Thyroid gland (tissue), 4 donors: ENCODE data around the gene CRABP2. TPM values are rescaled to one million over a fixed set of nuclear protein-coding genes. Genes with fewer than 3 reads are reported as not detected.

Source experiments
- DNase-seq, 2 donors: peaks; one replicate each; pipeline ENCODE4 v3.0.0-alpha.2; 2019
- H3K27ac ChIP-seq, 3 donors: fragments of 200-600 bp; sonication (generic); 1 replicate in 2 of 3; 2 replicates in 1 of 3; pipeline ENCODE4 v1.5.1; 2016 to 2019; ENCODE audit warnings: mild to moderate bottlenecking in 1 of 3, moderate library complexity in 1 of 3
- H3K27me3 ChIP-seq: fragments of 200-600 bp; sonication (generic); one replicate; pipeline ENCODE4 v1.5.1; 2019
- H3K36me3 ChIP-seq, 2 donors: fragments of 200-600 bp; sonication (generic); one replicate each; pipeline ENCODE4 v1.5.1; 2016 to 2019
- H3K4me1 ChIP-seq, 2 donors: fragments of 200-600 bp; sonication (generic); one replicate each; pipeline ENCODE4 v1.5.1; 2017 to 2019
- H3K4me3 ChIP-seq, 3 donors: fragments of 200-600 bp; sonication (generic); replicated peaks in 1 of 3; 1 replicate in 2 of 3; 2 replicates in 1 of 3; pipeline ENCODE4 v1.5.1; 2016; ENCODE audit warnings: mild to moderate bottlenecking in 1 of 3
- H3K9me3 ChIP-seq: fragments of 200-600 bp; sonication (generic); one replicate; pipeline ENCODE4 v1.5.1; 2017
- POLR2A ChIP-seq, 2 donors: fragments of 450-650 bp; IDR thresholded peaks; one replicate each; pipeline ENCODE4 v1.6.1; 2017; ENCODE audit warnings: antibody characterized with exemption in 2 of 2, mild to moderate bottlenecking in 2 of 2, moderate library complexity in 1 of 2
- WGBS, 2 donors: methylation state at CpG; one replicate each; pipeline ENCODE4 v1.1.5; 2017; 5-methylcytosine and 5-hydroxymethylcytosine counted together
- intact Hi-C: fragments of 100-400 bp; cut with DNase I; formaldehyde crosslinking; loops from one replicate; pipeline ENCODE4 v1.15.1; 2023
- total RNA-seq, 4 donors: library from RNA; depleted of rRNA; stranded (reverse); fragments of >200 nt; gene quantifications; one replicate each; pipeline ENCODE4 v1.2.3, GENCODE V29; 2016
- TF ChIP-seq, protein P1 (sequence below), 6 experiments: fragments of 200-600 bp in 3 of 6; fragments of 450-650 bp in 3 of 6; sonication (generic) in 3 of 6; IDR thresholded peaks; one replicate each; pipeline ENCODE4 v1.5.1; 2016 to 2019; ENCODE audit warnings: antibody characterized with exemption in 6 of 6, mild to moderate bottlenecking in 2 of 6, inconsistent platforms in 1 of 6, moderate library complexity in 1 of 6

The CRABP2 gene
- total RNA-seq, 4 donors from 2014 or later: 3.0 to 15.3 (median 4.5) TPM; not detected in 1

DNA sequence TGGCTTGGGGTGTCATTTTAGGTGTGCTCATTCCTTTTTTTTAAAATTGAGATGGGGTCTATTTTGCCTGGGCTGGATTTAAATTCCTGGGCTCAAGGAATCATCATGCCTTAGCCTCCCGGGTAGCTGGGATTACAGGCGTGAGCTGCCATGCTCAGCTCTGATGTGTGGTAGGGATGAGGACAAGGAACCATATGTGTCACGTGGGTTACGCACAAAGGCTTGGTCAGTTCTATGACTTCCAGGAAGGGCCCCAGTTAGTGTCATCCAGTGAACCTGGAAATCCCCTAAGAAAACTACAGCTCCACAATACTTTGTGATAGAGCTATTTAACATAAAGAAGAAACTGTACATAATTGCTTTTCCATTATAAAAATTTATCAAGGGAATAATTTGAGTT lies 16.2 kb upstream of the CRABP2 start:
- H3K9me3 ChIP-seq: no peaks in the 10 kb centered on the region
- DNase-seq: no peak
- no peak overlapping the region for H3K4me3 ChIP-seq
- peaks cover 14 to 17% of the 10 kb centered on the region in 2 donors for H3K4me1 ChIP-seq
- no peak overlapping the region for H3K27ac ChIP-seq
- peaks cover 23 to 28% of the 10 kb centered on the region in 2 donors for H3K36me3 ChIP-seq
- no peaks in the 10 kb centered on the region for H3K27me3 ChIP-seq
- TF ChIP-seq, protein P1, sequence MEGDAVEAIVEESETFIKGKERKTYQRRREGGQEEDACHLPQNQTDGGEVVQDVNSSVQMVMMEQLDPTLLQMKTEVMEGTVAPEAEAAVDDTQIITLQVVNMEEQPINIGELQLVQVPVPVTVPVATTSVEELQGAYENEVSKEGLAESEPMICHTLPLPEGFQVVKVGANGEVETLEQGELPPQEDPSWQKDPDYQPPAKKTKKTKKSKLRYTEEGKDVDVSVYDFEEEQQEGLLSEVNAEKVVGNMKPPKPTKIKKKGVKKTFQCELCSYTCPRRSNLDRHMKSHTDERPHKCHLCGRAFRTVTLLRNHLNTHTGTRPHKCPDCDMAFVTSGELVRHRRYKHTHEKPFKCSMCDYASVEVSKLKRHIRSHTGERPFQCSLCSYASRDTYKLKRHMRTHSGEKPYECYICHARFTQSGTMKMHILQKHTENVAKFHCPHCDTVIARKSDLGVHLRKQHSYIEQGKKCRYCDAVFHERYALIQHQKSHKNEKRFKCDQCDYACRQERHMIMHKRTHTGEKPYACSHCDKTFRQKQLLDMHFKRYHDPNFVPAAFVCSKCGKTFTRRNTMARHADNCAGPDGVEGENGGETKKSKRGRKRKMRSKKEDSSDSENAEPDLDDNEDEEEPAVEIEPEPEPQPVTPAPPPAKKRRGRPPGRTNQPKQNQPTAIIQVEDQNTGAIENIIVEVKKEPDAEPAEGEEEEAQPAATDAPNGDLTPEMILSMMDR (IDR thresholded peaks at IDR 0.05): no peak
- no peak for TF ChIP-seq POLR2A (IDR thresholded peaks at IDR 0.05)
- intact Hi-C loops: no loop called here
- WGBS, 2 donors: 90 to 91% methylated on average over 4 of the region's 4 CpGs

DNA sequence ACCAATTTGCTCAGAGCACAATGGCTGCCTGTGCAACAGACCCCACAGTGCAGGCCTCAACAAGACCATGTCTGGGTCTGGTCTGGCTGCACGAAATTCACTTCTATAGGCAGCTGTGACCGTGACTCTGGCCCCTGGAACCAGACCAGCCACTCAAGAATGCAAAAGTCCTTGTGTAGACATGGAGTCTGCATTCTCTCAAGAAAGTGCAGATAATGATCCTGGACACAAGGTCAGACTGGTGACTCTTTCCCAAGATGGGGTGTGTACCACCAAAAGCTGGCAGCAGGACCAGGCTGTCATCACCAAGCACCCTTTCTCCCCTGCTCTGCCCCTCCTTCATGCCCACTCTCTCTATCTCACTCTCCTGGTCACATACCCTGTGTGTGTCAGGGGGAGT lies 15.7 kb upstream of the CRABP2 start:
- DNase-seq: no peak
- H3K4me3 ChIP-seq: no peak overlapping the region
- H3K4me1 ChIP-seq: peaks cover 10 to 13% of the 10 kb centered on the region in 2 donors
- peaks cover 23 to 28% of the 10 kb centered on the region in 2 donors for H3K36me3 ChIP-seq
- H3K27ac ChIP-seq: no peak overlapping the region
- H3K27me3 ChIP-seq: no peaks in the 10 kb centered on the region
- TF ChIP-seq, protein P1 (IDR thresholded peaks at IDR 0.05): no peak
- no peak for TF ChIP-seq POLR2A (IDR thresholded peaks at IDR 0.05)
- no peaks in the 10 kb centered on the region for H3K9me3 ChIP-seq
- intact Hi-C loops: no loop called here
- 57 to 79% methylated on average over 2 of the region's 2 CpGs for WGBS, 2 donors

DNA sequence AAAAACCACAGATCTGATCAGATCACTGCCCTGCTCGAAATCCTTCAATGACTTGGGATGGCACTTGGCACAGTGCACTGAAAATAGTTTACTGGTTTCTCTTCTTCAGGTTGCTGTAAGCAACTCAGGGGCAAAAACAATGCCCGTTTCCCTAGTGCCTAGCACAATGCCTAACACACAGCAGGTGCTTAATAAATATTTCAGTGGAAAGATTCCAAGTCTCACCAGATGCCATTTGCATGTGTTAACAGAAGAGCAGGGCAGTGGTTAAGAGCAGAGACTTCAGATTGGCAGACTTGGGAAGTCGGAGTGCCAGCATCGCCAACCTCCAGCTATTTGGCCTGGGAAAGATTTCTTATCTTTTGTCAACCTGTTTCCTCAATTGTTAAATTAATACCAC lies 12.0 kb upstream of the CRABP2 start:
- Histone ChIP-seq H3K4me1 (no peaks in the 10 kb centered on the region), H3K4me3 (no peak overlapping the region), H3K27ac (no peak overlapping the region), H3K36me3 (peaks cover 3 to 6% of the 10 kb centered on the region in 2 donors), H3K9me3 (no peaks in the 10 kb centered on the region), H3K27me3 (no peaks in the 10 kb centered on the region)
- TF ChIP-seq, protein P1 (IDR thresholded peaks at IDR 0.05): no peak
- no peak for TF ChIP-seq POLR2A (IDR thresholded peaks at IDR 0.05)
- DNase-seq: no peak
- 94 to 95% methylated on average over 4 of the region's 4 CpGs for WGBS, 2 donors
- intact Hi-C loops: no loop called here

DNA sequence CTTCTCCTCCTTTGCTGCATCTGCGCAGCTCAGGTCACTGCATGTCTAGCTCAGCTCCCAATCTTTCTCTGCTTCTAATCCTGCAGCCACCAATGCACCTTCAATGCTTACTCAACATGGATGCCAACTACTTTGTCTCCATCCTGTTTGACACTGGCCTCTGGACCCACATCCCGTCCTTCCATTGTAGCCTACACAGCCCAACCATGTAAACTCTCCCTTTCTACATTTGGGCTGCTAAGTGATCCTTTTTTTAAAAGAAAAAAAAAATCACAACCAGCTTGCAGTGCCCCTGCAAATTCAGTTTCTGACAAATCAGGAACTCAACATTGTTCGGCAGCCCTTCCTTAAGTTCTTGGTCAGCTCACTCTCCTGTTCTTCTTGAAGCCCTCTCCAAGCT lies 9.4 kb upstream of the CRABP2 start:
- Histone ChIP-seq H3K4me3 (no peak overlapping the region), H3K27me3 (no peaks in the 10 kb centered on the region), H3K27ac (no peak overlapping the region), H3K4me1 (peaks cover 3 to 4% of the 10 kb centered on the region in 2 donors), H3K9me3 (no peaks in the 10 kb centered on the region), H3K36me3 (no peaks in the 10 kb centered on the region)
- DNase-seq: no peak
- intact Hi-C loops: no loop called here
- WGBS, 2 donors: 82 to 86% methylated on average over 3 of the region's 3 CpGs
- TF ChIP-seq, protein P1 (IDR thresholded peaks at IDR 0.05): no peak

DNA sequence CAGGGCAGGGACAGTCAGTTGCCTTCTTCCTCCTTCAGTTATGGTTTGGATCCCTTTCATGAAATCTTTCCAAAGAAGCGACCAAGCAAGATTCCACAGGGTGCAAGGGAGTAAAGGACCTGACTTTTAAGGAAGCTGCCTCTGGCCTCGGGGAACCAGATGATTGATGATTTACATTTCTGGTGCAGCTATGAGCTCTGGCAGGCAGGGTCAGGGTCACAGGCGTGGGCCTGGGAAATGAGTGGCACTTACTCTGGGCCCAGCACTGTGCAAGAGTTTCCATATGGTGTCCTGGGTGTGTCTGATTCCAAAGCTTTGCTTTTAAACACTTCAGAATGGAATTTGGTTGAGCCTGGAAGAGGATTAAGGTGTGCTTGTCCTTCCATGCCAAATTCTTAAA lies 7.2 kb upstream of the CRABP2 start:
- Histone ChIP-seq H3K4me1 (peaks cover 8 to 13% of the 10 kb centered on the region in 2 donors), H3K4me3 (no peak overlapping the region), H3K27me3 (no peaks in the 10 kb centered on the region), H3K9me3 (no peaks in the 10 kb centered on the region), H3K27ac (no peak overlapping the region), H3K36me3 (no peaks in the 10 kb centered on the region)
- no peak for TF ChIP-seq POLR2A (IDR thresholded peaks at IDR 0.05)
- TF ChIP-seq, protein P1 (IDR thresholded peaks at IDR 0.05): no peak
- WGBS, 2 donors: 77 to 83% methylated on average over 3 of the region's 3 CpGs
- intact Hi-C loops: no loop called here
- DNase-seq: no peak
